A549 (cell line): Measurements from ENCODE around the gene DUSP11.

Source experiments
- KDM5A ChIP-seq: fragments of 200-600 bp; sonication (generic); IDR thresholded peaks from 2 replicates; pipeline ENCODE4 v1.6.1; 2016; ENCODE audit warnings: antibody characterized with exemption, mild to moderate bottlenecking
- RARB ChIP-seq: fragments of 250-450 bp; sonication (Bioruptor Pico); IDR thresholded peaks from 2 replicates; pipeline ENCODE4 v1.8.0; 2021; ENCODE audit warnings: mild to moderate bottlenecking, moderate library complexity
- RNF2 ChIP-seq: fragments of 200-600 bp; sonication (generic); IDR thresholded peaks from 2 replicates; pipeline ENCODE4 v1.6.1; 2016; ENCODE audit warnings: low read depth, mild to moderate bottlenecking, antibody characterized with exemption, moderate library complexity, borderline replicate concordance

DNA sequence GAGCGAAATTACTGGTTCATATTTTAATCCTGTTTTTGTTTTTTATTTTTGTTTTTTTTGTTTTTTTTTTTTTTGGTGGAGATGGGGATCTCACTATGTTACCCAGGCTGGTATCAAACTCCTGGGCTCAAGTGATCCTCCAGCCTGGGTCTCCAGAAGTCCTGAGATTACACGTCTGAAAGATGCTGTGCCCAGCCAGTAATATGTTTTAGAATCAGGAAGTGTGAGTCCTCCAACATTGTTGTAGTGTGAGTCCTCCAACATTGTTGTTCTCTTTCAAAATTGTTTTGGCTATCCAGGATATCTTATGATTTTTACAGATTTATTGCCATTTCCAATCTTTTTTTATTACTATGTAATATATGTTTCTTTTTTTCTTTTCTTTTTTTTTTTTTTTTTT lies 65.8 kb downstream of the DUSP11 start:
- no peak for TF ChIP-seq RARB
- no peak for TF ChIP-seq KDM5A
- no peak for TF ChIP-seq RNF2
